ENCODE measurements around the gene NFATC1.

Gene NFATC1

GRCh38 chr18:79384834-79385233 is 10.9 kb upstream of the NFATC1 start:
- no peak for TF ChIP-seq CTCF (IDR thresholded peaks at IDR 0.05; ENCODE audit: poor library complexity, severe bottlenecking)
- ATAC-seq (ENCODE audit: low read depth) (no peak), DNase-seq (ENCODE audit: low spot score) (no peak)
- H3K4me3 ChIP-seq (ENCODE audit: severe bottlenecking), result no peak overlapping the region
- H3K27ac ChIP-seq (ENCODE audit: poor library complexity, severe bottlenecking), result no peak overlapping the region
- H3K4me1 ChIP-seq (ENCODE audit: insufficient read depth, poor library complexity, severe bottlenecking), result no peaks in the 10 kb centered on the region
- H3K9me3 ChIP-seq (ENCODE audit: severe bottlenecking), result no peaks in the 10 kb centered on the region
- H3K36me3 ChIP-seq (ENCODE audit: low read depth), result no peaks in the 10 kb centered on the region
- peaks cover 8% of the 10 kb centered on the region for H3K27me3 ChIP-seq (ENCODE audit: insufficient read depth, poor library complexity, severe bottlenecking)

- H3K9me3 ChIP-seq (ENCODE audit: severe bottlenecking), result no peaks in the 10 kb centered on the region
- no peaks in the 10 kb centered on the region for H3K4me1 ChIP-seq (ENCODE audit: insufficient read depth, poor library complexity, severe bottlenecking)
- no peak for DNase-seq (ENCODE audit: low spot score)
- H3K4me3 ChIP-seq (ENCODE audit: severe bottlenecking), result no peak overlapping the region
- no peak overlapping the region for H3K27ac ChIP-seq (ENCODE audit: poor library complexity, severe bottlenecking)
- TF ChIP-seq CTCF (IDR thresholded peaks at IDR 0.05; ENCODE audit: poor library complexity, severe bottlenecking), result no peak
- H3K27me3 ChIP-seq (ENCODE audit: insufficient read depth, poor library complexity, severe bottlenecking), result peaks cover 13% of the 10 kb centered on the region
- no peaks in the 10 kb centered on the region for H3K36me3 ChIP-seq (ENCODE audit: low read depth)
- no peak for ATAC-seq (ENCODE audit: low read depth)
Measured at GRCh38 chr18:79385326-79385707, 10.4 kb upstream of the NFATC1 start.

GRCh38 chr18:79385708-79386341 is 9.9 kb upstream of the NFATC1 start:
- Histone ChIP-seq H3K9me3 (ENCODE audit: severe bottlenecking) (no peaks in the 10 kb centered on the region), H3K27ac (ENCODE audit: poor library complexity, severe bottlenecking) (no peak overlapping the region), H3K4me1 (ENCODE audit: insufficient read depth, poor library complexity, severe bottlenecking) (no peaks in the 10 kb centered on the region), H3K27me3 (ENCODE audit: insufficient read depth, poor library complexity, severe bottlenecking) (peaks cover 13% of the 10 kb centered on the region), H3K36me3 (ENCODE audit: low read depth) (no peaks in the 10 kb centered on the region), H3K4me3 (ENCODE audit: severe bottlenecking) (no peak overlapping the region)
- DNase-seq (ENCODE audit: low spot score), result no peak
- no peak for TF ChIP-seq CTCF (IDR thresholded peaks at IDR 0.05; ENCODE audit: poor library complexity, severe bottlenecking)
- ATAC-seq (ENCODE audit: low read depth), result no peak

- no peak overlapping the region for H3K27ac ChIP-seq (ENCODE audit: poor library complexity, severe bottlenecking)
- DNase-seq (ENCODE audit: low spot score) (no peak), ATAC-seq (ENCODE audit: low read depth) (no peak)
- TF ChIP-seq CTCF (IDR thresholded peaks at IDR 0.05; ENCODE audit: poor library complexity, severe bottlenecking), result no peak
- H3K4me3 ChIP-seq (ENCODE audit: severe bottlenecking), result no peak overlapping the region
- H3K36me3 ChIP-seq (ENCODE audit: low read depth), result no peaks in the 10 kb centered on the region
- no peaks in the 10 kb centered on the region for H3K9me3 ChIP-seq (ENCODE audit: severe bottlenecking)
- H3K4me1 ChIP-seq (ENCODE audit: insufficient read depth, poor library complexity, severe bottlenecking), result no peaks in the 10 kb centered on the region
- H3K27me3 ChIP-seq (ENCODE audit: insufficient read depth, poor library complexity, severe bottlenecking), result peaks cover 13% of the 10 kb centered on the region
Measured at GRCh38 chr18:79386547-79386946, 9.2 kb upstream of the NFATC1 start.

- no peak overlapping the region for H3K4me3 ChIP-seq (ENCODE audit: severe bottlenecking)
- H3K4me1 ChIP-seq (ENCODE audit: insufficient read depth, poor library complexity, severe bottlenecking), result no peaks in the 10 kb centered on the region
- no peak for TF ChIP-seq CTCF (IDR thresholded peaks at IDR 0.05; ENCODE audit: poor library complexity, severe bottlenecking)
- no peaks in the 10 kb centered on the region for H3K36me3 ChIP-seq (ENCODE audit: low read depth)
- peaks cover 13% of the 10 kb centered on the region for H3K27me3 ChIP-seq (ENCODE audit: insufficient read depth, poor library complexity, severe bottlenecking)
- ATAC-seq (ENCODE audit: low read depth), result no peak
- no peak overlapping the region for H3K27ac ChIP-seq (ENCODE audit: poor library complexity, severe bottlenecking)
- no peak for DNase-seq (ENCODE audit: low spot score)
- no peaks in the 10 kb centered on the region for H3K9me3 ChIP-seq (ENCODE audit: severe bottlenecking)
Measured at GRCh38 chr18:79387214-79387613, 8.5 kb upstream of the NFATC1 start.
